Tibial nerve (tissue), 3 donors: ENCODE measurements around the gene COX7A2L.

Experiments used
- POLR2A ChIP-seq, 2 donors: fragments of 450-650 bp; IDR thresholded peaks; one replicate each; pipeline ENCODE4 v1.6.1; 2017; ENCODE audit warnings: antibody characterized with exemption in 2 of 2, mild to moderate bottlenecking in 2 of 2, moderate library complexity in 2 of 2
- TF ChIP-seq, protein P1 (sequence below), 5 experiments: fragments of 200-600 bp in 3 of 5; fragments of 450-650 bp in 2 of 5; sonication (generic) in 3 of 5; IDR thresholded peaks; one replicate each; pipeline ENCODE4 v1.5.1; 2016 to 2019; ENCODE audit warnings: antibody characterized with exemption in 5 of 5, mild to moderate bottlenecking in 3 of 5, moderate library complexity in 2 of 5

DNA sequence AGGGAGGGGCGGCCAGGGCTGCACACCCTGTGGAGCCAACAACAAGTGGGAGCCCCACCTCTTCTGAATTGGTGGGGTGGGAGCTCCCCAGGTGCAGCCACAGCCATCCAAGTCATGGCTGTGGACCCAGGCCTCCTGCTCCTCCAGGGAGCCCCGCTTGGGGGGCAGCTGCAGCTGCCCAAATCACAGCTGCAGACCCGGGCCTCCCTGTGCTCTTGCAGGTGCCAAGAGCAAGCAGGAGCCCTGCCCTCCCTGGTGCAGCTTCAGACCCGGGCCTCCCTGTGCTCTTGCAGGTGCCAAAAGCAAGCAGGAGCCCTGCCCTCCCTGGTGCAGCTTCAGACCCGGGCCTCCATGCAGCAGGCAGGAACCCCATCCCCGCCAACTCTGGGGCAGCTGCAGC lies 46.5 kb upstream of the COX7A2L start:
- no peak for TF ChIP-seq POLR2A (IDR thresholded peaks at IDR 0.05)
- TF ChIP-seq, protein P1, sequence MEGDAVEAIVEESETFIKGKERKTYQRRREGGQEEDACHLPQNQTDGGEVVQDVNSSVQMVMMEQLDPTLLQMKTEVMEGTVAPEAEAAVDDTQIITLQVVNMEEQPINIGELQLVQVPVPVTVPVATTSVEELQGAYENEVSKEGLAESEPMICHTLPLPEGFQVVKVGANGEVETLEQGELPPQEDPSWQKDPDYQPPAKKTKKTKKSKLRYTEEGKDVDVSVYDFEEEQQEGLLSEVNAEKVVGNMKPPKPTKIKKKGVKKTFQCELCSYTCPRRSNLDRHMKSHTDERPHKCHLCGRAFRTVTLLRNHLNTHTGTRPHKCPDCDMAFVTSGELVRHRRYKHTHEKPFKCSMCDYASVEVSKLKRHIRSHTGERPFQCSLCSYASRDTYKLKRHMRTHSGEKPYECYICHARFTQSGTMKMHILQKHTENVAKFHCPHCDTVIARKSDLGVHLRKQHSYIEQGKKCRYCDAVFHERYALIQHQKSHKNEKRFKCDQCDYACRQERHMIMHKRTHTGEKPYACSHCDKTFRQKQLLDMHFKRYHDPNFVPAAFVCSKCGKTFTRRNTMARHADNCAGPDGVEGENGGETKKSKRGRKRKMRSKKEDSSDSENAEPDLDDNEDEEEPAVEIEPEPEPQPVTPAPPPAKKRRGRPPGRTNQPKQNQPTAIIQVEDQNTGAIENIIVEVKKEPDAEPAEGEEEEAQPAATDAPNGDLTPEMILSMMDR (IDR thresholded peaks at IDR 0.05): no peak
